ENCODE measurements around the gene ANAPC10.

The ANAPC10 gene

GRCh38 chr4:145099653-145100052 is 1.7 kb upstream of the ANAPC10 start:
- peaks cover 8% of the 10 kb centered on the region for H3F3A ChIP-seq (ENCODE audit: insufficient read depth, low read length)
- no peaks in the 10 kb centered on the region for H3K9me2 ChIP-seq (replicated peaks; ENCODE audit: insufficient read depth, low read length)
- H3K9ac ChIP-seq (ENCODE audit: low read length): peak overlapping the region; percentile 85; the same call in 1 of the 2 replicates
- H3K27me3 ChIP-seq (replicated peaks; ENCODE audit: insufficient read depth, low read length): no peaks in the 10 kb centered on the region
- H3K27ac ChIP-seq (ENCODE audit: low read length): no peak overlapping the region
- H3K79me2 ChIP-seq (ENCODE audit: low read length): peaks cover 94% of the 10 kb centered on the region
- H2AFZ ChIP-seq (ENCODE audit: low read length): no peak overlapping the region
- no peak for TF ChIP-seq EZH2 (optimal IDR thresholded peaks at IDR 0.05; ENCODE audit: low read depth, low read length)
- no peak for TF ChIP-seq EZH2phosphoT487 (IDR thresholded peaks at IDR 0.05; ENCODE audit: low read length)
- TF ChIP-seq CTCF (IDR thresholded peaks at IDR 0.05; ENCODE audit: low read length): no peak
- H3K9me3 ChIP-seq (replicated peaks; ENCODE audit: insufficient read depth, low read length): no peaks in the 10 kb centered on the region
- H4K20me1 ChIP-seq (ENCODE audit: insufficient read depth, low read length): peaks cover 15% of the 10 kb centered on the region; the same call in 1 of the 2 replicates
- peak; percentile 8 for DNase-seq
- peaks cover 7% of the 10 kb centered on the region; the same call in 1 of the 2 replicates for H3K4me1 ChIP-seq (ENCODE audit: low read length)
- peak overlapping the region; percentile 90 for H3K4me2 ChIP-seq (ENCODE audit: low read depth, low read length)
- H3K36me3 ChIP-seq (replicated peaks; ENCODE audit: insufficient read depth, low read length): 0 out of 2 replicates have a peak, but pooled peaks cover 4% of the 10 kb centered on the region
- peak overlapping the region; percentile 90 for H3K4me3 ChIP-seq (ENCODE audit: low read length)

- Histone ChIP-seq H3K4me2 (ENCODE audit: low read depth, low read length) (peak overlapping the region; percentile 90), H4K20me1 (ENCODE audit: insufficient read depth, low read length) (peaks cover 15% of the 10 kb centered on the region; the same call in 1 of the 2 replicates), H3K9ac (ENCODE audit: low read length) (peak overlapping the region; percentile 85), H3K4me3 (ENCODE audit: low read length) (peak overlapping the region; percentile 90), H3K9me2 (replicated peaks; ENCODE audit: insufficient read depth, low read length) (no peaks in the 10 kb centered on the region), H3K27ac (ENCODE audit: low read length) (peak overlapping the region; percentile 86), H3K36me3 (replicated peaks; ENCODE audit: insufficient read depth, low read length) (peaks cover 6% of the 10 kb centered on the region; the same call in 1 of the 2 replicates), H3K9me3 (replicated peaks; ENCODE audit: insufficient read depth, low read length) (no peaks in the 10 kb centered on the region), H3K79me2 (ENCODE audit: low read length) (peaks cover 95% of the 10 kb centered on the region), H2AFZ (ENCODE audit: low read length) (peak overlapping the region; percentile 87), H3F3A (ENCODE audit: insufficient read depth, low read length) (peaks cover 8% of the 10 kb centered on the region), H3K4me1 (ENCODE audit: low read length) (peaks cover 7% of the 10 kb centered on the region; the same call in 1 of the 2 replicates), H3K27me3 (replicated peaks; ENCODE audit: insufficient read depth, low read length) (no peaks in the 10 kb centered on the region)
- no peak for TF ChIP-seq CTCF (IDR thresholded peaks at IDR 0.05; ENCODE audit: low read length)
- no peak for TF ChIP-seq EZH2 (optimal IDR thresholded peaks at IDR 0.05; ENCODE audit: low read depth, low read length)
- TF ChIP-seq EZH2phosphoT487 (IDR thresholded peaks at IDR 0.05; ENCODE audit: low read length): no peak
- peak; percentile 35 for DNase-seq
Observed at GRCh38 chr4:145098675-145099037, 660 bp upstream of the ANAPC10 start.

GRCh38 chr4:145097331-145097820 is 620 bp downstream of the ANAPC10 start:
- peak overlapping the region; percentile 87 for H2AFZ ChIP-seq (ENCODE audit: low read length)
- TF ChIP-seq EZH2phosphoT487 (IDR thresholded peaks at IDR 0.05; ENCODE audit: low read length): no peak
- no peak for TF ChIP-seq EZH2 (optimal IDR thresholded peaks at IDR 0.05; ENCODE audit: low read depth, low read length)
- H3K9me2 ChIP-seq (replicated peaks; ENCODE audit: insufficient read depth, low read length): no peaks in the 10 kb centered on the region

GRCh38 chr4:145093638-145094037 is 4.4 kb downstream of the ANAPC10 start:
- Histone ChIP-seq H3K4me2 (ENCODE audit: low read depth, low read length) (no peak overlapping the region), H3K4me3 (ENCODE audit: low read length) (no peak overlapping the region), H3F3A (ENCODE audit: insufficient read depth, low read length) (peaks cover 8% of the 10 kb centered on the region), H3K36me3 (replicated peaks; ENCODE audit: insufficient read depth, low read length) (peaks cover 13% of the 10 kb centered on the region; the same call in 1 of the 2 replicates), H3K9ac (ENCODE audit: low read length) (no peak overlapping the region), H2AFZ (ENCODE audit: low read length) (no peak overlapping the region), H4K20me1 (ENCODE audit: insufficient read depth, low read length) (no peaks in the 10 kb centered on the region), H3K27me3 (replicated peaks; ENCODE audit: insufficient read depth, low read length) (no peaks in the 10 kb centered on the region), H3K9me3 (replicated peaks; ENCODE audit: insufficient read depth, low read length) (no peaks in the 10 kb centered on the region), H3K4me1 (ENCODE audit: low read length) (peaks cover 7% of the 10 kb centered on the region; the same call in 1 of the 2 replicates), H3K9me2 (replicated peaks; ENCODE audit: insufficient read depth, low read length) (no peaks in the 10 kb centered on the region), H3K79me2 (ENCODE audit: low read length) (peaks cover 83% of the 10 kb centered on the region), H3K27ac (ENCODE audit: low read length) (no peak overlapping the region)
- DNase-seq: no peak
- no peak for TF ChIP-seq CTCF (IDR thresholded peaks at IDR 0.05; ENCODE audit: low read length)
- TF ChIP-seq EZH2 (optimal IDR thresholded peaks at IDR 0.05; ENCODE audit: low read depth, low read length): no peak
- no peak for TF ChIP-seq EZH2phosphoT487 (IDR thresholded peaks at IDR 0.05; ENCODE audit: low read length)

More at GRCh38 chr4:145097331-145097820, 620 bp downstream of the ANAPC10 start:
- Histone ChIP-seq H3K4me2 (ENCODE audit: low read depth, low read length) (peak overlapping the region; percentile 90), H3K36me3 (replicated peaks; ENCODE audit: insufficient read depth, low read length) (peaks cover 10% of the 10 kb centered on the region; the same call in 1 of the 2 replicates), H3K27me3 (replicated peaks; ENCODE audit: insufficient read depth, low read length) (no peaks in the 10 kb centered on the region), H3K4me1 (ENCODE audit: low read length) (peaks cover 7% of the 10 kb centered on the region; the same call in 1 of the 2 replicates), H3K9me3 (replicated peaks; ENCODE audit: insufficient read depth, low read length) (no peaks in the 10 kb centered on the region), H4K20me1 (ENCODE audit: insufficient read depth, low read length) (peaks cover 8% of the 10 kb centered on the region; the same call in 1 of the 2 replicates), H3K79me2 (ENCODE audit: low read length) (peaks cover 95% of the 10 kb centered on the region), H3K9ac (ENCODE audit: low read length) (peak overlapping the region; percentile 85), H3K27ac (ENCODE audit: low read length) (peak overlapping the region; percentile 86), H3K4me3 (ENCODE audit: low read length) (peak overlapping the region; percentile 90), H3F3A (ENCODE audit: insufficient read depth, low read length) (peaks cover 8% of the 10 kb centered on the region)
- no peak for DNase-seq
